ENCODE results near the gene BOLL.
A peak's percentile ranks its signal among the peaks of the same experiment; 100 is the strongest.
"Not testable (repeated sequence)": the region's sequence is repeated elsewhere in the genome, so short reads cannot be mapped to it uniquely, and the experiment has no call there.

BOLL gene

DNA sequence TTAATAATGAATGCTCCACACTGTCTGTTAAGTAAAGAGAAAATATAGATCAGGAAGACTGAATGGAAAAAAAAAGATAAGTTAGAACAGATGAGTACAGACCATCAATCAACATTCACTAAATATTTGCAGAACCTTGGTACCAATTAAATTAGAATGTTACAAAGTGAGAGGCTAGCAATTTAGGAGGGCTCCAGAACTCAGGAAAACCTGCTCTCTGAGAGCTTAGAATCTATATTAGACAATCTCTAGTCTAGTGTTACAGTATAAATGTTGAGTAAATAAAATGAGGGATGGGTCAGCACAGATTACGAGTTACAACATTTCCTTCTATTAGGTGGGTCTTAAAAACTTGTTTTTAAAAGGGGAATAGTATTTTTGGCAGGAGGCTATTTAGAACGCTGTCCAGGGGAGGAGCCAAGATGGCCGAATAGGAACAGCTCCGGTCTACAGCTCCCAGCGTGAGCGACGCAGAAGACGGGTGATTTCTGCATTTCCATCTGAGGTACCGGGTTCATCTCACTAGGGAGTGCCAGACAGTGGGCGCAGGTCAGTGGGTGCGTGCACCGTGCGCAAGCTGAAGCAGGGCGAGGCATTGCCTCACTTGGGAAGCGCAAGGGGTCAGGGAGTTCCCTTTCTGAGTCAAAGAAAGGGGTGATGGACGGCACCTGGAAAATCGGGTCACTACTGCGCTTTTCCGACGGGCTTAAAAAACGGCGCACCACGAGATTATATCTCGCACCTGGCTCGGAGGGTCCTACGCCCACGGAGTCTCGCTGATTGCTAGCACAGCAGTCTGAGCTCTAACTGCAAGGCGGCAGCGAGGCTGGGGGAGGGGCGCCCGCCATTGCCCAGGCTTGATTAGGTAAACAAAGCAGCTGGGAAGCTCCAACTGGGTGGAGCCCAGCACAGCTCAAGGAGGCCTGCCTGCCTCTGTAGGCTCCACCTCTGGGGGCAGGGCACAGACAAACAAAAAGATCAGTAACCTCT, 56.3 kb downstream of the BOLL start:
- not testable (repeated sequence) for H3K23ac ChIP-seq (ENCODE audit: low read length); H2BK12ac ChIP-seq (ENCODE audit: low read length); H3K9ac ChIP-seq (ENCODE audit: low read length); H3K27ac ChIP-seq (ENCODE audit: low read depth, low read length); H3K18ac ChIP-seq (ENCODE audit: low read length); H3K79me2 ChIP-seq (ENCODE audit: control insufficient read depth, insufficient read depth, low read length, poor library complexity); H3K79me1 ChIP-seq (ENCODE audit: low read length); H3K36me3 ChIP-seq (ENCODE audit: control insufficient read depth in 1 of 2, insufficient read depth in 2 of 2, low read length in 2 of 2); H3K27me3 ChIP-seq (ENCODE audit: insufficient read depth, low read length); H2AFZ ChIP-seq (ENCODE audit: insufficient read depth, low read length, poor library complexity); H4K91ac ChIP-seq (ENCODE audit: low read depth, low read length); H3K14ac ChIP-seq (ENCODE audit: low read length); H2BK120ac ChIP-seq (ENCODE audit: insufficient read depth, low read length, poor library complexity); H3K4me1 ChIP-seq (ENCODE audit: control insufficient read depth in 1 of 2, insufficient read depth in 2 of 2, low read length in 2 of 2); H4K8ac ChIP-seq (ENCODE audit: low read depth, low read length); H3K4me2 ChIP-seq (ENCODE audit: low read length); H3K4me3 ChIP-seq (ENCODE audit: low read depth, low read length); H2AK5ac ChIP-seq (ENCODE audit: low read length); H3K4ac ChIP-seq (ENCODE audit: low read depth, low read length); H2BK5ac ChIP-seq (ENCODE audit: low read depth, low read length, poor library complexity); H3K9me3 ChIP-seq (ENCODE audit: insufficient read depth, low read depth, low read length); H4K12ac ChIP-seq (ENCODE audit: low read depth, low read length)
- WGBS (ENCODE audit: extremely low coverage, insufficient coverage, insufficient read length): no CpG with 5 or more reads among the region's 32 CpGs
- DNase-seq: peak in 1 of 2 donors; percentile 11

DNA sequence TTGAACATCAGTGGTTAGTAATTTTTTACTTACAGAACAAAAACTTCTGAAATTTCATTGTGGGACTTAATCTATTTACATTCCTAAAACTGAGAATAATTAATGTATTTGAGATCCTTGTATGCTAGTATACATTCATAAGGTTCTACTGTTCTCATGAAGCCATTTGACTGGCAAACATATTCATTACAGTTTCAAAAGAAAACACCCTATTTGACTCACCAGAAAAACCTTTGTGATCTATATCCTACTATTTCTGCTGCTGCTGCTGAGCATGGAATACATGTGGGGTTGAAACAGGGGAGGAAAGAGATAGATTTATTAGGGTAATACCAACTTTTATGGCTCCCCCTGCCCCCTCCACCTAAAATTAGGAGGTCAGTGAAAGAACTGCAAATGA, 58.1 kb downstream of the BOLL start:
- no peak overlapping the region for H2AFZ ChIP-seq (ENCODE audit: insufficient read depth, low read length, poor library complexity)
- H3K9me3 ChIP-seq (ENCODE audit: insufficient read depth, low read depth, low read length): no peaks in the 10 kb centered on the region
- H3K14ac ChIP-seq (ENCODE audit: low read length): no peak overlapping the region
- no peaks in the 10 kb centered on the region for H3K79me1 ChIP-seq (ENCODE audit: low read length)
- no peak overlapping the region for H3K4me2 ChIP-seq (ENCODE audit: low read length)
- no peak overlapping the region for H3K4me3 ChIP-seq (ENCODE audit: low read depth, low read length)
- H3K9ac ChIP-seq (ENCODE audit: low read length): no peak overlapping the region
- H3K36me3 ChIP-seq (ENCODE audit: control insufficient read depth in 1 of 2, insufficient read depth in 2 of 2, low read length in 2 of 2): no peaks in the 10 kb centered on the region
- H3K18ac ChIP-seq (ENCODE audit: low read length): no peak overlapping the region
- no peak overlapping the region for H3K23ac ChIP-seq (ENCODE audit: low read length)
- no peak overlapping the region for H3K27ac ChIP-seq (ENCODE audit: low read depth, low read length)
- no peaks in the 10 kb centered on the region for H3K4me1 ChIP-seq (ENCODE audit: control insufficient read depth in 1 of 2, insufficient read depth in 2 of 2, low read length in 2 of 2)
- DNase-seq: no peak
- H4K12ac ChIP-seq (ENCODE audit: low read depth, low read length): no peak overlapping the region
- no peak overlapping the region for H2BK120ac ChIP-seq (ENCODE audit: insufficient read depth, low read length, poor library complexity)
- no peak overlapping the region for H2AK5ac ChIP-seq (ENCODE audit: low read length)
- H4K8ac ChIP-seq (ENCODE audit: low read depth, low read length): no peak overlapping the region
- no peak overlapping the region for H3K4ac ChIP-seq (ENCODE audit: low read depth, low read length)
- H3K27me3 ChIP-seq (ENCODE audit: insufficient read depth, low read length): no peaks in the 10 kb centered on the region
- H3K79me2 ChIP-seq (ENCODE audit: control insufficient read depth, insufficient read depth, low read length, poor library complexity): no peaks in the 10 kb centered on the region
- no peak overlapping the region for H4K91ac ChIP-seq (ENCODE audit: low read depth, low read length)
- H2BK12ac ChIP-seq (ENCODE audit: low read length): no peak overlapping the region
- no peak overlapping the region for H2BK5ac ChIP-seq (ENCODE audit: low read depth, low read length, poor library complexity)

DNA sequence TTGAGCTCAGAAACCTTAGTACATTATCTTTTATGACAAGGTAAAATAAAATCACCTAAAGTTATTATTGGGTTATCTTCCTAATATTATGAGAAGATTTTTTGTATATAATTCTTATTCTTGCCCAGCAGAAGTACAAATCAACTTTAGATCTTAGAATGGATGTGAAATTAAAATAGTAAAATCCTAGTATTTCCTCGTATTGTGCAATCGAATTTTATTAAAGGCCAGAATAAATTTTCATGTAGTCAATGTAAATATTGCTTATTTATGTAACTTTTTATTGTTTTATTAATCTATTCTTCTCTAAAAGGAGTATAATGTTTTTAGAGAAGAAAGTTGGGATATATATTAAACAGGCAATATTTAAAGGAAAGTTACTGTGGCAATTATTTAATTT, 67.3 kb downstream of the BOLL start:
- Histone ChIP-seq H3K79me1 (ENCODE audit: low read length) (no peaks in the 10 kb centered on the region), H3K4me3 (ENCODE audit: low read depth, low read length) (no peak overlapping the region), H3K23ac (ENCODE audit: low read length) (no peak overlapping the region), H3K79me2 (ENCODE audit: control insufficient read depth, insufficient read depth, low read length, poor library complexity) (no peaks in the 10 kb centered on the region), H3K36me3 (ENCODE audit: control insufficient read depth in 1 of 2, insufficient read depth in 2 of 2, low read length in 2 of 2) (no peaks in the 10 kb centered on the region), H2AFZ (ENCODE audit: insufficient read depth, low read length, poor library complexity) (no peak overlapping the region), H3K14ac (ENCODE audit: low read length) (no peak overlapping the region), H4K8ac (ENCODE audit: low read depth, low read length) (no peak overlapping the region), H3K9ac (ENCODE audit: low read length) (no peak overlapping the region), H4K91ac (ENCODE audit: low read depth, low read length) (no peak overlapping the region), H3K18ac (ENCODE audit: low read length) (no peak overlapping the region), H2BK12ac (ENCODE audit: low read length) (no peak overlapping the region), H3K27me3 (ENCODE audit: insufficient read depth, low read length) (no peaks in the 10 kb centered on the region), H3K4ac (ENCODE audit: low read depth, low read length) (no peak overlapping the region), H3K27ac (ENCODE audit: low read depth, low read length) (no peak overlapping the region), H3K4me1 (ENCODE audit: control insufficient read depth in 1 of 2, insufficient read depth in 2 of 2, low read length in 2 of 2) (no peaks in the 10 kb centered on the region), H2BK5ac (ENCODE audit: low read depth, low read length, poor library complexity) (no peak overlapping the region), H4K12ac (ENCODE audit: low read depth, low read length) (no peak overlapping the region), H2BK120ac (ENCODE audit: insufficient read depth, low read length, poor library complexity) (no peak overlapping the region), H3K9me3 (ENCODE audit: insufficient read depth, low read depth, low read length) (no peaks in the 10 kb centered on the region), H3K4me2 (ENCODE audit: low read length) (no peak overlapping the region), H2AK5ac (ENCODE audit: low read length) (no peak overlapping the region)
- no peak for DNase-seq
- WGBS (ENCODE audit: extremely low coverage, insufficient coverage, insufficient read length): no CpG with 5 or more reads among the region's 2 CpGs

DNA sequence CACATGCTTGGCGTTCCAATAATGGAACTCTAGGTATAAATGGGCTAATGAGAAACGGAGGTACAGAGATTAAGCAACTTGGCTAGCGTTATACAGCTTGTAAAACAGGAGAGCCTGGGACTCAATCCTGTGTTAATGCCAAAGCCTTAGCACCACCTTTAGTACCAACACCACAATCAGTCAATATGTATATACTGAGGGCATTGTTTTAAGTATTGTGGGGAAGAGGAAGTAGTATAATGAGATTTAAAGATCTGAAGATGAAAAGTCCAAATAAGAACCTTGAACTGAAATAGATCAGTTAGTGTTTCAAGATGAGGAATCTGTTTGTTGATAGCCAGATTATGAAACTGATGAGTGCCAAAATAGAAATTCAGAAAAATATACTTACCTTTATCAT, 71.8 kb downstream of the BOLL start:
- H3K79me1 ChIP-seq (ENCODE audit: low read length): no peaks in the 10 kb centered on the region
- H3K14ac ChIP-seq (ENCODE audit: low read length): no peak overlapping the region
- no peaks in the 10 kb centered on the region for H3K36me3 ChIP-seq (ENCODE audit: control insufficient read depth in 1 of 2, insufficient read depth in 2 of 2, low read length in 2 of 2)
- H2BK5ac ChIP-seq (ENCODE audit: low read depth, low read length, poor library complexity): no peak overlapping the region
- no peak overlapping the region for H3K4ac ChIP-seq (ENCODE audit: low read depth, low read length)
- H3K4me3 ChIP-seq (ENCODE audit: low read depth, low read length): no peak overlapping the region
- no CpG with 5 or more reads among the region's 3 CpGs for WGBS (ENCODE audit: extremely low coverage, insufficient coverage, insufficient read length)
- H3K79me2 ChIP-seq (ENCODE audit: control insufficient read depth, insufficient read depth, low read length, poor library complexity): no peaks in the 10 kb centered on the region
- no peaks in the 10 kb centered on the region for H3K9me3 ChIP-seq (ENCODE audit: insufficient read depth, low read depth, low read length)
- no peak overlapping the region for H2BK12ac ChIP-seq (ENCODE audit: low read length)
- no peak overlapping the region for H3K4me2 ChIP-seq (ENCODE audit: low read length)
- no peak overlapping the region for H2BK120ac ChIP-seq (ENCODE audit: insufficient read depth, low read length, poor library complexity)
- H2AFZ ChIP-seq (ENCODE audit: insufficient read depth, low read length, poor library complexity): no peak overlapping the region
- H2AK5ac ChIP-seq (ENCODE audit: low read length): no peak overlapping the region
- DNase-seq: no peak
- H4K91ac ChIP-seq (ENCODE audit: low read depth, low read length): no peak overlapping the region
- H3K23ac ChIP-seq (ENCODE audit: low read length): no peak overlapping the region
- H4K8ac ChIP-seq (ENCODE audit: low read depth, low read length): no peak overlapping the region
- H3K18ac ChIP-seq (ENCODE audit: low read length): no peak overlapping the region
- H3K27ac ChIP-seq (ENCODE audit: low read depth, low read length): no peak overlapping the region
- no peak overlapping the region for H4K12ac ChIP-seq (ENCODE audit: low read depth, low read length)
- H3K4me1 ChIP-seq (ENCODE audit: control insufficient read depth in 1 of 2, insufficient read depth in 2 of 2, low read length in 2 of 2): peaks cover 0 to 3% of the 10 kb centered on the region in 2 experiments
- H3K27me3 ChIP-seq (ENCODE audit: insufficient read depth, low read length): no peaks in the 10 kb centered on the region
- H3K9ac ChIP-seq (ENCODE audit: low read length): no peak overlapping the region
